Embryonic facial prominence (tissue), 1 donor: ENCODE data around the gene FRG2C.
"Not testable (repeated sequence)": the region's sequence is repeated elsewhere in the genome, so short reads cannot be mapped to it uniquely, and the experiment has no call there.

Experiments used
- DNase-seq: peaks from one replicate; pipeline ENCODE4 v3.0.0-alpha.2; 2016; ENCODE audit errors: extremely low spot score

FRG2C gene

DNA sequence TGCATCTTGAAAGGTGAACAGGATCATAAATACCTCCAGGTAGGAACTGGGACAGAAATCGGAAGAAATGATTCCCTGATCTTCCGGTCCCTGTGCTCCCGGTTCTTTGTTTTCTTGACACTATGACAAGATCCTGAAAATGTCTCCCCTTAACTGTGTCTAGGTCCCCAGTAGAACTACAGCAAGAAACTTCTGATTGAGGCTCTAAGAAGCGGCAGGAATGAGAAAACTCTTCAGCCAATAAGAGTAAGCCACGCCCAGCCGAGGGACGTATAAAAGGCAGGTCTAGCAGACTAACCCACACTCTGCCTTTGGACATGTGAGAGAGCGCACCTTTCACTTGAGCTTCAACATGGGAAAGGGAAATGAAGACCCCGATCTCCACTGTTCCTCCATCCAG lies at the start of gene FRG2C:
Gene FRG2C (plus strand): TSS at position 301 of the 400 bp plus-strand sequence. CDS start 52 bp downstream, at position 353.
- not testable (repeated sequence) for DNase-seq

DNA sequence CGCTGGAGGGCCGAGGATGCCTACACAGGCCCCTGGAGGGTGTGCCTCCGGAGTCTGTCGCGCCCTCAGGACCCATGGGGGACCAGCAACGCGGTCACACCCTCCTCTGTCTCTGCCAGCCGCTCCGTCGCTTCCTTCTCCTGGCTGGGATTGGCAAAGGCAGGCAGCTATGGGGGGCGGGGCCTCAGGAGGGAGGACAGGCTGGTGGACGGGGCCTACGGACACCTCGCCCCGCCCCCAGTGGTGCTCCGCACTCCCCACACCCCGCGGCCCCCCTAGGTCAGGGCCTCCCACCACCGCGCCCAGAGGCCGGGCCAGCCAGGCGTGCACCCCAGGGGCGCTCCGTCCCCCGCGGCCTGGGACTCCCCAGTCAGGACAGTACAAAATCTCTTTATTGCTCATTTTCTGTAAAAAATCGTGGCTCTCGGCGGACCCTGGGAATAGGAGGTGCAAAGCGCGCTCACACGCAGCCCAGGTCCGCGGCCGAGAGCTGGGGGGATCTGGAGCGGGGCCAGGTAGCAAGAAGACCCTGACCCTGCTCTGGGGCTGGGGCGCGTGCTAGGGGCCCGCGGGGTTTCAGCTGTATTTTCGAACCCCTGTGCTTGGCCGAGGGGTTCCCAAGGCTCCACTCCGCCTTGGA lies 45.3 kb upstream of the FRG2C start:
- DNase-seq, result not testable (repeated sequence)

DNA sequence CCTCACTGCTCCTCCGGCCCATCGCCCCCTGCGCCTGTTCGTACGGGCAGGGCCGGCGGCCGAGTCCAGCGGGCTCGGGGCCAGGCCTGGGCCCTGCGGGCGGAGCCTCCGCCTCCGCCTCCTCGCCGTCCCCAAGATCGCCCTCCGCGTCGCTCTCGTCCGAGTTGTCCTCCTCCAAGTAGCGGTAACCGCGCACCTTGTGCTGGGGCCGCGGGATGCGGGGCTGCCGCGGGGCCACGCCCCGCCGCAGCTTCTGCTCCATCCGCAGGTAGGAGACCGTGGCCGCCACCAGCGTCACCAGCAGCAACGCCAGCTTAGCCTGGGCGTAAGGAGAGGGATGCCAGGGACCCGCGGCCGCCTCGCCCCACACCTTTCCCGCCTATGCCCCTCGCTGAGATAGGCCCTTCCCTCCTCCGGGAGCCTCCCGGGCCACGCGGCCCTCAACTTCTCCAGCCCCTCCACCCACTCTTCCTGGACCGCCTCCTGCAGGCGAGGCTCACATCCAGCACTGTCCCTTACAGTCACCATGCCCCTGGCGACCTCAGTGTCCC lies 44.6 kb upstream of the FRG2C start:
- not testable (repeated sequence) for DNase-seq

GRCh38 chr3:75621772-75622171 lies 42.4 kb upstream of the FRG2C start:
- DNase-seq, result not testable (repeated sequence)

DNA sequence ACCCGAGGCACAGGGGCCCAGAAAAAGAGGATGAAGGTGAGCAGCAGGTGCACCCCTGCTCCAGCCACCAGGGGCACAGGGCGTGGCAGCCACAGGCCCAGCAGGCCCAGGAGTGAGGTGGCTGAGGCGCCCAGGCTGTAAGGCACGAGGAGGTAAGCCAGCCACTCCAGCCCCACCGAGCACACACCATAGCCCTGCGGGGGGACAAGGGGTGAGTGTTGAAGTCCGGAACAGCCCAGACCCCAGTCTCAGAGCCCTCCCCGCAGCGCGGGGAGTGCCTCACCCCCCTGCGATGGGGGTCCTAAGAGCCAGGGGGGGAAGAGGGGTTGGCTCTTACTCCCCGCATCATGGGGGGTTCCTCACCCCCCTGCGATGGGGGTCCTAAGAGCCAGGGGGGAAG lies 40.5 kb upstream of the FRG2C start:
- not testable (repeated sequence) for DNase-seq

DNA sequence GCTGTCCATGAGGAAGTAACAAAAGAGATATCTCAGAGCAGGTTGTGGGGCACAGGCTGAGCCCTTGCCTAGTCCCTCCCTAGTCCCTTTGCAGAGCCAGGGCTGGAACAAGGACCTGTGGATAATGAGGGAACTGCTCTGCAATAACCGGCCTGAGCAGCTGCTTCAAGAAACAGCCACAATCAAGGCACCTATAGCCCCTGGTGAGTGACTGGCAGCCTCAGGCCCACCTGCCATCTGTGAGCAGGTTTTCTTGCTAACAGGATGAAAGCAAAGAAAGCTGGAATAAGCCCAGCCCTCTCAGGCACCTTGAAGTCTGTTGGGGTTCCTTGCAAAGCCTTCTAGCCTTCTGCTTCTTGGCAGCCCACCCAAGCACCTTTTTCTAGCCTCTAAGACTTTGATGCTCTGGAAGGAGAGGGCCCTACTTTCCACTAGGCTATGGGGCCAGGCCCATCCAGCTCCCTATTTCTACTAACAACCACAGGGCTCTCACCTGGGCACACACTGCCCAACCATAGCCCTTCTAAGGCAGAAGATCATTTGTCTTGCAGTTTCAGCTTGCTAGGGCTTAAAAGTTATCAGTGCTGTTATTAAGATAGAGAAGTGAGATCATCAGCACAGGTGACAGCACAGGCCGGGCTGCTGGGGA lies 33.1 kb upstream of the FRG2C start:
- not testable (repeated sequence) for DNase-seq

DNA sequence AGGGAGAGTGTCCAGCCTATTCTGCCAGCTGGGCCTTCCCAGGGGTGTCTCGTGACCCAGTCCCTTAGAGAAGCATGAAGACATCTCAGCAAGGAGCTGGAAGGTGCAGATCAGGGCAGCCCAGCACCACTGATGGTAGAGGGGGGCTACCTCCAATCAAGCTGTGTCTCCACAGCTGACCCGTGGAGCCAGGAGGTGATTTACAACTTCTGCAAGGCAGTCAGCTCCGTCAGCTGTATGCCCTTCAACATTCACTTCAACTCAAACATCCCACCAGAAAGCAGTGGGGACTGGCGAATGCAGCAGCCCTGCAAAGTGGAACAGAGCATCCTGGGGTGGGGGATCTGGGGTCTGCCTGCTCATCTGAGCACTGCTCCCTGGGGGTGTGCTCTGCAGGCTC lies 32.6 kb upstream of the FRG2C start:
- no peak for DNase-seq

- DNase-seq, result not testable (repeated sequence)
These were observed 25.2 kb upstream of the FRG2C start for GRCh38 chr3:75638947-75639346.

DNA sequence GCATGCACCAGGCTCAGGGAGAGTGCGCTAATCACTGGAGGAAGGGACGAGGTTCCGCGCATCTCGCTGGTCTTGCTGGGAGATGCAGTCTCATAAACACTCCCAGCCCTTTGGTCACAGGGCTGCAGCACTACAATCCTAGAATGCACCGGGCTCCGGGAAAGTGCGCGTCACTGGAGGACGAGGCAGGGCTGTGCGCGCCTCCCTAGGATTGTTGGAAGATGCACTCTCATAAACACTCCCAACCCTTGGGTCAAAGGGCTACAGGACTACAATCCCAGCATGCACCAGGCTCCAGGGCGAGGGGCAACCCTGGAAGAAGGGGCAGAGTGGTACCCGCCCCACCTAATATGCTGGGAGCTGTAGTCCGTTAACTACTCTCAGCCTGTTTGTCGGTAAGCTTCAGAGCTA lies 23.0 kb upstream of the FRG2C start:
- peak; percentile 54 for DNase-seq

DNA sequence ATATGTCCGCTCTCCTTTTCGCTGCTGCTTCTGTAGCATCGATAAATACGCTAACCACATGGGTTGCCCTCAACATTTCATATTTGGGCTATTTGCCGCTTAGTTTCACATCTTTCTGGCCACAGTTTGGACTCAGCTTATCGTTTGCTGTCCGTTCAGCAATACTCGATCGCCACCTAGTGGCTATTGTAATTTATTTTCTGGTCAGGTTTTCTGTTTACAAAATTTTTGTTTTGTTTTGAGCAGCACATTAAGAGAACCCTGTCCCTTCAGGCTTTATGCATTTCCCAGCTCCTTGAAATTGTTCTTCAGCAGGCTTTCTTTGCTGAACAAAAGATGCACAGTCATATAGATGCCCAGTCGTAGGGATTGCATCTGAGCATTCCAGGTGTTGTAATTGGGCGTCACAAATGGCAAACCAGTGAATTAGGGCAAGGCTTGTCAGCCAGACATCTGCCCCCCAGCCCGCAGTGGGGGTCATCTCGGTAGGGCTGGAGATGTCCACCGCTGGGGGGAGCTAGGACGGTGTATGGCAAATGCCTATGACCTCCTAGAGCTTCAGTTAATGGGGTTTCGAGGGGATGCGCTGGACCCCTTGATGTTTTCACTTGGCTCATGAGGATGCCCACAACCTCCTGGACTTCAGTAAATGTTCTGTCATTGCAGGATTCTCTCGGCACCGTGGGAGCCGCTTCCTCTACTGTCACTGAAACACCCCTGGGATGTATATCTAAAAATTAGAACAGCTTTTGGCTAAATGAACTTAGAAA lies 20.9 kb upstream of the FRG2C start:
- DNase-seq, result not testable (repeated sequence)

GRCh38 chr3:75645548-75645947 lies 18.6 kb upstream of the FRG2C start:
- DNase-seq, result not testable (repeated sequence)

DNA sequence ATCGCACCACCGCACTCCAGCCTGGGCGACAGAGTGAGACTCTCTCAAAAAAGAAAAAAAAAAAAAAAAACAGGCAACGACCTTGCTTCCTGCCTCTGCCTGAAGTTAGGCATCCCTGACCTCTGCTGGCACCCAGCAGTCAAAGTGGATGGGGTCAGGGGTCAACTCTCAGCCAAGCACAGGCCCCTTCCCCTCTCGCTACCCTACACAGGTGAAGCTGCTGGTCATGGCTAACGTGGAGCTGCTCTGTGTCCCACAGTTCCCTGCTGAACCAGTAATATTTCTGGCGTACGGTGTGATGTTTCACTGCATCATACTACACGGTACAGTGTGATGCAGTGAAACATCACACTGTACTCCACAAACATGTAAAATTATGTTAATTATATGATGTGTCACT lies 13.9 kb upstream of the FRG2C start:
- DNase-seq, result no peak

GRCh38 chr3:75655101-75655904 lies 8.8 kb upstream of the FRG2C start:
- not testable (repeated sequence) for DNase-seq

DNA sequence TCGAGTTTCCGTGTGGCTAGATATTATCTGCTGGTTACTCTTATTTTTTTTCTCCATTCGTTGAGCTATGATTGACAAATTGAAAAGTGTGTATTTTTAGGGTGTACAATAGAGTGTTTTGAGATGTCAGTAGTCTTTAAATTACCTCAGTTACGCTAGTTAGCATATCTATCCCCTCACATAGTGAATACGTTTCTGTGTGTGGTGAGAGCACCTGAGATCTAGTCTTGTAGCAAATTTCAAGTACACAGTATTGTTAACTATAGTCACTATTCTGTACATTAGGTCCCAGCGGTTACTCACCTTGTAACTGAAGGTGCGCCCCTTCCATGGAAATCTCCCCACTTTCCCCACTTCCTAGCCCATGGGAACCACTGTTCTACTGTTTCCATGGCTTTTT lies 8.2 kb upstream of the FRG2C start:
- DNase-seq, result not testable (repeated sequence)

DNA sequence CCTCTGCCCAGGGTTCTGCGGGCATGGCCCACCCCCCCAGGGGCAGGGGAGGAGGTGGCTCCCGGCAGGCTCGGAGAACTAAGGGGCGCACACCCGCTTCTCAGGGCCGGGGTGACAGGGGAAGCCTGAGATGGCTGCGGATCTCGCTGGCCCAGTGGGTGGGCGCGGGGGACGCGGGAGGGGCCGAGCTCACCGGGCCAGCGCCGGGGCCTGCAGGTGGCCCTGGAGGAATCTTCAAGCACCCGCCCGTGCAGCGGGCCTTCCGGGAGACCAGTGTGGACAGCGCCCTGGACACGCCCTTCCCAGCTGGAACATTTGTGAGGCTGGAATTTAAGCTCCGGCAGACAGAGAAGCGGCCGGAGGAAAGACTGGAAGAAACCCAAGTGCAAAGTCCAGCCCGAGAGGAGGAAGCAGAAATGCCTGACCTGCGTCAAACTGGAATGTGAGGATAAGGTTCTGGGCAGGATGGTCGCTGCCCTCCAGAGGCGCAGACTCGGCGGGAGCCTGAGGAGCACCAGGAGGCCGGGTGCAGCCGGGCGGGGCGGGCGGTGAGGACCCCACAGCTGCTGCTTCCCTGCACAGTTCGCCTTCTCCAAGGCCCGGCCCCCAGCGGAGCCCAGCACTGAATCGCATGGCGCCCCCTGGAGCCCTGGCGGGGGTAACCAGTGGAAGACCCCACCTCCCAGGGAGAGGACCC lies 5.6 kb upstream of the FRG2C start:
- not testable (repeated sequence) for DNase-seq

- not testable (repeated sequence) for DNase-seq
These were observed 5.1 kb upstream of the FRG2C start for GRCh38 chr3:75659108-75659433.

DNA sequence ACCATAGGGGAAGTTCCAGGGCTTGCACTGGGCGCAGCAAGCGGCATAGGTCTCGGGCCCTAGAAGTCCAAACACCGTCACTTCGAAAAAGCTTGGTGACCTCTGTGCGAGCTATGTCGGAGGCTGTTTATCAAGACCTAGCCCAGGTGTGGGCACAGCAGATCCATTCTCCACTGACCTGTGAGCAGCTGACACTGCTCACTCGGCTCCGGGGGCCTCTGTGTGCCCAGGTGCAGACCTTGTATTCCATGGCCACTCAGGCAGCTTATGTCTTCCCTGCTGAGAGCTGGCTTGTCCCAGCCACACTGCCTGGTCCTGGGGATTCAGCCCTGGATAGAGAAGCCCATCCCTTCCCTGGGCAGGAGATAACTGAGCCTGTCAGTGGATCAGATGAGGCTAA lies 1.5 kb downstream of the FRG2C start:
- DNase-seq, result not testable (repeated sequence)

- not testable (repeated sequence) for DNase-seq
These were observed 3.9 kb downstream of the FRG2C start for GRCh38 chr3:75667757-75668701.

DNA sequence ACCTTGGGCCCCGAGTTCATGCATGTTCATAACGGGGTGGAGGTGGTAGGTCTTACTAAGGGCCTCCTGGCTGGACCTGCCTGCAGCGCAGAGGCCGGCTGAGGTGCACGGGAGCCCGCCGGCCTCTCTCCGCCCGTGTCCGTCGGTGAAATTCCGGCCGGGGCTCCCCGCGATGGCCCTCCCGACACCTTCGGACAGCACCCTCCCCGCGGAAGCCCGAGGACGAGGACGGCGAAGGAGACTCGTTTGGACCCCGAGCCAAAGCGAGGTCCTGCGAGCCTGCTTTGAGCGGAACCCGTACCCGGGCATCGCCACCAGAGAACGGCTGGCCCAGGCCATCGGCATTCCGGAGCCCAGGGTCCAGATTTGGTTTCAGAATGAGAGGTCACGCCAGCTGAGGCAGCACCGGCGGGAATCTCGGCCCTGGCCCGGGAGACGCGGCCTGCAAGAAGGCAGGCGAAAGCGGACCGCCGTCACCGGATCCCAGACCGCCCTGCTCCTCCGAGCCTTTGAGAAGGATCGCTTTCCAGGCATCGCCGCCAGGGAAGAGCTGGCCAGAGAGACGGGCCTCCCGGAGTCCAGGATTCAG lies 4.7 kb downstream of the FRG2C start:
- not testable (repeated sequence) for DNase-seq
